ENCODE data around the gene CBX5. TPM values are rescaled to one million over a fixed set of nuclear protein-coding genes. Genes with fewer than 3 reads are reported as not detected.

Gene CBX5
- total and polyA plus RNA-seq, 2 of the 8 experiments (the other 6 are each of a cell fraction or from before 2014, with no cell fraction given): 62.4 to 231 TPM

DNA sequence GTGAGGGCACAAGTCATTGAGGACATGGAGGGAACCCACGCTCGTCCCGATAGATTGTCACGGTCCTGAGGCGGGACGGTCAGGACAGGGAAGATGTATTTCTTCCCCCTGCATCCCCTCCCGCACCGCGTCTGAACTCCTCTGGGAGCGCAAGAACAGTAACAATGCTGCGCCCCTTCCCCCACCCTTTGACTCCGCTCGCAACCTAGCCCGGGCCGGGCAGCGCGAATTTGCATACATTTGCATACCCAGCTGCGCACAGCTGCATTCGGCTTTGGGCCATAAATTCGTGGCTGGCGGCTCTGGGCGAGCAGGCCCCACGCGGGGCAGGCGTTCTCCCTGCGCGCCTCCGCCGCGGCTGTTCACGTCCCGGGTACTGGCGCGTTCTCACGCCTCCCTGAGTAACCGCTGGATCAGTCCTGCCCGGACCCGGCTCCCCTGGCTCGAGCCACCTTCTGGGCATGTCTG lies 62.1 kb downstream of the CBX5 start:
- Histone ChIP-seq H3K79me2 (ENCODE audit: control insufficient read depth in 1 of 2, insufficient read depth in 2 of 2, low read length in 2 of 2) (no peaks in the 10 kb centered on the region), H3K4ac (replicated peaks; ENCODE audit: insufficient read length, low read depth, low read length) (no peak overlapping the region), H2BK120ac (replicated peaks; ENCODE audit: low read depth, low read length) (no peak overlapping the region), H3K23ac (ENCODE audit: insufficient read length) (no peak overlapping the region), H3K14ac (ENCODE audit: insufficient read length) (no peak overlapping the region), H2BK20ac (ENCODE audit: low read length) (no peak overlapping the region), H3K9ac (replicated peaks in 1 of 4; ENCODE audit: extremely low read depth in 1 of 4, low read depth in 3 of 4, low read length in 3 of 4) (peak overlapping the region in 2 of 4 experiments; percentile 41 to 42; a peak in 4 of 7 replicates), H3K23me2 (ENCODE audit: low read depth, low read length) (peaks cover 8% of the 10 kb centered on the region; the same call in 1 of the 2 replicates), H2AK5ac (ENCODE audit: low read depth, low read length) (no peak overlapping the region), H4K5ac (ENCODE audit: insufficient read length, low read depth, low read length) (no peak overlapping the region), H3K18ac (ENCODE audit: extremely low read depth, low read length) (peak overlapping the region; percentile 65), H3K56ac (replicated peaks; ENCODE audit: insufficient read length, low read depth, low read length) (no peak overlapping the region), H2BK5ac (ENCODE audit: low read depth, low read length) (peak overlapping the region; percentile 67; the same call in 1 of the 2 replicates), H3K79me1 (ENCODE audit: low read depth, low read length) (no peaks in the 10 kb centered on the region), H4K8ac (ENCODE audit: extremely low read depth, insufficient read depth, low read length) (no peak overlapping the region), H2BK15ac (ENCODE audit: low read length) (peak overlapping the region; percentile 82; the same call in 1 of the 2 replicates), H2AFZ (ENCODE audit: low read length) (peak overlapping the region; percentile 74; the same call in 1 of the 2 replicates), H3K27ac (ENCODE audit: low read depth, low read length) (no peak overlapping the region), H3K9me3 (ENCODE audit: insufficient read depth in 2 of 2, low read depth in 1 of 2, low read length in 1 of 2) (no peaks in the 10 kb centered on the region), H3K4me3 (ENCODE audit: extremely low read depth in 1 of 4, insufficient read depth in 2 of 4, low read depth in 3 of 4, low read length in 4 of 4) (peak overlapping the region; percentile 16 to 57 (median 52)), H4K91ac (replicated peaks; ENCODE audit: insufficient read length, low read length) (peak overlapping the region; percentile 41), H3K27me3 (replicated peaks in 1 of 4; ENCODE audit: control insufficient read depth in 3 of 4, extremely low read depth in 1 of 4, insufficient read depth in 3 of 4, low read length in 3 of 4) (peaks cover 1 to 39% (median 26%) of the 10 kb centered on the region in 4 experiments; a peak in 6 of 7 replicates), H4K20me1 (replicated peaks in 1 of 2; ENCODE audit: control insufficient read depth in 1 of 2, insufficient read depth in 2 of 2, low read length in 2 of 2) (no peaks in the 10 kb centered on the region), H2BK12ac (ENCODE audit: low read depth, low read length) (peak overlapping the region; percentile 91; the same call in 1 of the 2 replicates), H3K4me2 (ENCODE audit: insufficient read depth in 1 of 2, low read depth in 2 of 2, low read length in 2 of 2) (peak overlapping the region; percentile 86 to 100), H3K4me1 (replicated peaks in 1 of 4; ENCODE audit: control insufficient read depth in 3 of 4, insufficient read depth in 4 of 4, low read length in 3 of 4) (peaks cover 0 to 26% (median 17%) of the 10 kb centered on the region in 4 experiments; a peak in 6 of 7 replicates), H3K36me3 (ENCODE audit: control insufficient read depth in 2 of 4, insufficient read depth in 4 of 4, low read length in 3 of 4) (no peaks in the 10 kb centered on the region)
- DNase-seq (ENCODE audit: low read depth in 1 of 2, low spot score in 2 of 2): peak in 1 of 2 experiments; percentile 86
- WGBS, 2 experiments (ENCODE audit: extremely low coverage in 1 of 2, insufficient coverage in 1 of 2, insufficient read length in 1 of 2, insufficient replicate concordance in 2 of 2, low coverage in 1 of 2, low lambda C conversion rate in 2 of 2, missing lambda C conversion rate in 1 of 2): 6% methylated on average over 39 of the region's 39 CpGs; no CpG with 5 or more reads in 1 of the 2 experiments
- ChIA-PET POLR2A (ENCODE audit: partially characterized antibody) (interaction anchor here (0.6 to 2.1 kb wide), 11 partner anchors 9 to 177 kb away, joined by 3 to 13 read pairs (median 3); partner anchors contain the start of genes CBX5 and HNRNPA1), CTCF (ENCODE audit: partially characterized antibody) (interaction anchor here (0.7 to 3.3 kb wide), 23 partner anchors 10 to 233 kb away, joined by 3 to 16 read pairs (median 5); partner anchors contain the start of genes HOXC10, HOXC5 and HOXC9)
- no peak for FAIRE-seq
- TF ChIP-seq HDAC2 (IDR thresholded peaks at IDR 0.05; ENCODE audit: borderline replicate concordance in 1 of 2, low read depth in 2 of 2, low read length in 2 of 2) (0 out of 4 replicates have a peak, but pooled peaks of 1 of the 2 experiments have one; percentile 51), SRF (IDR thresholded peaks at IDR 0.05; ENCODE audit: low read depth, low read length) (no peak), SP1 (IDR thresholded peaks at IDR 0.05; ENCODE audit: low read depth, low read length) (peak; percentile 88), RNF2 (IDR thresholded peaks at IDR 0.05; ENCODE audit: borderline replicate concordance, low read depth, low read length, missing control alignments, poor library complexity, severe bottlenecking) (peak; percentile 10), TCF12 (IDR thresholded peaks at IDR 0.05; ENCODE audit: low read depth, low read length) (peak; percentile 94), TEAD4 (IDR thresholded peaks at IDR 0.05; ENCODE audit: low read depth, low read length) (0 out of 2 replicates have a peak, but pooled peaks have one; percentile 31), RBBP5 (IDR thresholded peaks at IDR 0.05; ENCODE audit: borderline replicate concordance, low read depth, low read length) (peak; percentile 87; the same call in 1 of the 2 replicates)
- TF ChIP-seq, protein P1, sequence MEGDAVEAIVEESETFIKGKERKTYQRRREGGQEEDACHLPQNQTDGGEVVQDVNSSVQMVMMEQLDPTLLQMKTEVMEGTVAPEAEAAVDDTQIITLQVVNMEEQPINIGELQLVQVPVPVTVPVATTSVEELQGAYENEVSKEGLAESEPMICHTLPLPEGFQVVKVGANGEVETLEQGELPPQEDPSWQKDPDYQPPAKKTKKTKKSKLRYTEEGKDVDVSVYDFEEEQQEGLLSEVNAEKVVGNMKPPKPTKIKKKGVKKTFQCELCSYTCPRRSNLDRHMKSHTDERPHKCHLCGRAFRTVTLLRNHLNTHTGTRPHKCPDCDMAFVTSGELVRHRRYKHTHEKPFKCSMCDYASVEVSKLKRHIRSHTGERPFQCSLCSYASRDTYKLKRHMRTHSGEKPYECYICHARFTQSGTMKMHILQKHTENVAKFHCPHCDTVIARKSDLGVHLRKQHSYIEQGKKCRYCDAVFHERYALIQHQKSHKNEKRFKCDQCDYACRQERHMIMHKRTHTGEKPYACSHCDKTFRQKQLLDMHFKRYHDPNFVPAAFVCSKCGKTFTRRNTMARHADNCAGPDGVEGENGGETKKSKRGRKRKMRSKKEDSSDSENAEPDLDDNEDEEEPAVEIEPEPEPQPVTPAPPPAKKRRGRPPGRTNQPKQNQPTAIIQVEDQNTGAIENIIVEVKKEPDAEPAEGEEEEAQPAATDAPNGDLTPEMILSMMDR (IDR thresholded peaks at IDR 0.05; ENCODE audit: control extremely low read depth in 1 of 3, insufficient read depth in 1 of 3, low read depth in 1 of 3, low read length in 3 of 3): peak in 2 of 3 experiments; percentile 11 to 27; a peak in 2 of 4 replicates
